Erythroblast (primary cell): ENCODE data around the gene RGS14.
"Not testable (repeated sequence)": the region's sequence is repeated elsewhere in the genome, so short reads cannot be mapped to it uniquely, and the experiment has no call there.

Experiments
- DNase-seq, 2 experiments: peaks; one replicate each; lab custom pipeline; 2025; lab: John Stamatoyannopoulos, UW
- GATA1 ChIP-seq: IDR thresholded peaks from 2 replicates; pipeline ENCODE4 v1.6.1; 2011; ENCODE audit warnings: low read depth, mild to moderate bottlenecking, control low read depth, low read length, moderate library complexity
- POLR2A ChIP-seq: IDR thresholded peaks from 2 replicates; pipeline ENCODE4 v1.6.1; 2011; ENCODE audit warnings: mild to moderate bottlenecking, low read length

The RGS14 gene

DNA sequence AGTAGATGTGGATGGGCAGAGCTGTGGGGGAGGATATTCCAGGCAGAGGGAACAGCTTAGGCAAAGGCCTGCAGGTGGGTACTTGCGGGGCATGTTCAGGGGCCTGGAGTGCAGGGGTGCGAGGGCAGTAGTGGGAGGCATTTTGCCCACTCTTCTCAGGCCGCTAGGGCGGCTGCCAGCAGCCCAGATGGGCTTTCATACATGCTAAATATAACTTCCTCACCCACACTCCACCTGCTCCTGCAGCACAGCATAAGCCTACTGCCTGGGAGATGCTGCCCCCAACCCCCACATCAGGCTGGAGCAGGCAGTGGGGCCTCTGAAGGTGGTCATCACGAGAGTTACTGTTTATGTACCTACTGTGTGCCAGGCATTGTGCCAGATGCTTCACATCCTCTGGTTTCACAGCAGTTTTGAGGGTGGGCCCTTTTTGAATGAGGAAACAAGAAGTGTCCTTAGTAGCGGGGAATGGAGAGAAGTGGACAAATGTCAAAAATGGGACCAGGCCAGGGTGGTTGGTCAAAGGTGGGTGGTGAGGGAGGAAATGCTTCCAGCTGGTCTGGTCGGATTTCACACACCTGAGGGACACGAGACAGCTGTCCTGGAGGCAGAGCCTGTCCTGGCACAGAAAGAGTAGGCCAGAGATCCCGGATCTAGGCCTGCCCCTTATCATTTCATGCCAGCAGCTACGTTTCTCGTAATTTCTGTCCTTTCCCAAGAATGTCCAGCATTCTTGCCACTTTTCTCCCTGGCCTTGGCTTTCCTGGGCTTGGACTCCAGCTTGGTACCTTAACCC lies 12.1 kb downstream of the RGS14 start:
- peak in 1 of 2 experiments; percentile 30 for DNase-seq
- no peak for TF ChIP-seq POLR2A
- no peak for TF ChIP-seq GATA1

- no peak for TF ChIP-seq POLR2A
- TF ChIP-seq GATA1, result no peak
These were observed 12.9 kb downstream of the RGS14 start for GRCh38 chr5:177370488-177371119.

DNA sequence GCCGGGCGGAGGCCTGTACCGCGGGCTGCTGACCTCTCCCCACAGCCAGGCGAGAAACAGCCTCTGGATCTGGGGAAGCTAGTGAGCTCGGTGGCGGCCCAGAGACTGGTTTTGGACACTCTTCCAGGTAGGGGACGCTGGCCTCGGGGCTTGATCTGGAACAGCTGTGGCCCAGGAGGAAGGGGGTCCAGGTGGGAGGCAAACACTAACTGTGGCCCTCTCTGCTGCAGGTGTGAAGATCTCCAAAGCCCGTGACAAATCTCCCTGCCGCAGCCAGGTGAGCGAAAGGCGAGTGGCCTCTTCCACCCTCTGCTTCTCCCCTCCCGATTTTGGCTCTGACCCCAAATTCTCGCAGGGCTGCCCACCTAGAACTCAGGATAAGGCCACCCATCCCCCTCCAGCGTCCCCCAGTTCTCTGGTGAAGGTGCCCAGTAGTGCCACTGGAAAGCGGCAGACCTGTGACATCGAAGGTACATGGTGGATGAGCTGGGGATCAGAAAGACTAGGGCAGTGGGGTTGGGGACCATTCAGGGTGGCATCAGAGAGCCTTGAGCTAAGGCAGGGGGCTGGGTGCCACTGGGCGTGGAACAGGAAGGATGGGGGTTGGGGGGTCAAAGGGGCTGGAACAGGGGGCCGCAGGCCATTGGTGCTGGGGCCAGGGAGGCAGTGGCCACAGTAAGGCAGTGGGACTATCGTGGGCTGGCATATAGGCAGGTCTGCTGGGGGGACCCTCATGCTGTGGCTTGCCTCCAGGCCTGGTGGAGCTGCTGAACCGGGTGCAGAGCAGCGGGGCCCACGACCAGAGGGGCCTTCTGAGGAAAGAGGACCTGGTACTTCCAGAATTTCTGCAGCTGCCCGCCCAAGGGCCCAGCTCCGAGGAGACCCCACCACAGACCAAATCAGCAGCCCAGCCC lies 13.7 kb downstream of the RGS14 start:
- TF ChIP-seq POLR2A (no peak), GATA1 (no peak)
- no peak for DNase-seq

More at GRCh38 chr5:177370488-177371119, 12.9 kb downstream of the RGS14 start:
- DNase-seq, result peak; percentile 84 to 88

DNA sequence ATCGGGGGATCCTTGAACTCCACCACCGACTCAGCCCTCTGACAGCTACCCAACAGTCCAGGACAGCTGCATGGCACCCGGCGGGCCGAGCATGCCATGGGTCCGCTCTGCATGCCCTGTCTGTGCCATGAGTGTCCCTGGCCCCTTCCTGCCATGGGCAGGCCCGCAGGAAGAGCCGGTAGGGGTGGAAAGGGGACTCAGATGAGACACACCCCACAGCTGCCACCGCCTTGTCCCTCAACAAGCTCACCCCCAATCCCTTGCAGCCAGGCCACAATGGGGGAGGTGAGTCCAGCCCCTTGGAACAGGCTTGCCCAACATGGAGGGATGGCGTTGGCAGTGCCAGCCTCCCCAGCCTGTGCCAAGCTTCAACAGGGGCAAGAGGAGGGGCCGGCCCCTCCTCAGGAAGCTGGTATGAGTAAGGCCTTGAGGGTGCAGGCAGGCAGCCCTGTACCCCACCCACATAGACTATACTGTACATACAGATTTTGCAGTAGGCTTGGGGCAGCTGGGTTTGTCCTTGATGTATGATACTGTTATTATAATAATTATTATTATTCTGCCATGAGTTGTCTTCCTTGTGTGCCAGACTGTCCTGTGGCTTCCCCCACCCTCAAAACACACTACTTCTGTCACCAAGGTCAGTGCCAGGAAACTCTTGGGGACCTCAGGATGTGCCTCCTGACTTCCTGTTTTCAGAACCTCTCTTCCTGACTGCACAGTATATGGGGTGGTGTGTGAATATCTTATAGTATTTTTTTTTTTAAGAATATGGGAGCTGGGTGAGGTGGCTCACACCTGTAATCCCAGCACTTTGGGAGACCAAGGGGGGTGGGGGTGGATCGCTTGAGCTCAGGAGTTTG lies 14.5 kb downstream of the RGS14 start:
- TF ChIP-seq GATA1, result no peak
- TF ChIP-seq POLR2A, result no peak
- no peak for DNase-seq

GRCh38 chr5:177372910-177373309 lies 15.2 kb downstream of the RGS14 start:
- TF ChIP-seq POLR2A (no peak), GATA1 (no peak)
- DNase-seq, result no peak

DNA sequence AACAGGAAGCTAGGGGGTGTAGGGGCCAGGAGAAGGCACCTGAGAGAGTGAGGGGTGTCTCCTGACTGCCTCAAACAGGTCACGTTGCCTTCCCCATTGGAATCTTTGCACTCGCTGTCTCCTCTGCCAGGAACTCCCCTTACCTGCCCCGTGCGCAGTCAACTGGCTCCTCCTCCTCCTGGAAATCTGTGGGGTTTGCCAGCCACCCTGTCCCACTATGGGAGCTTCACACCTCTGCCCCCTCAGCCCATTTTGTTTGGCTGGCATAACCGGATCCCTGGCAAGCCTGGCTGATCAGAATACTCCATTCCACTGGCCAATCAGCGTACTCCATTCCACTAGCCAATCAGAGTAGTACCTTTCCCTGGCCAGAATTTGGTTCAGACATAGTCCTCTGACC lies 16.1 kb downstream of the RGS14 start:
- no peak for DNase-seq
- TF ChIP-seq POLR2A (no peak), GATA1 (no peak)

- no peak for TF ChIP-seq GATA1
- TF ChIP-seq POLR2A, result no peak
- DNase-seq, result no peak
These were observed 16.5 kb downstream of the RGS14 start for GRCh38 chr5:177374211-177374610.

DNA sequence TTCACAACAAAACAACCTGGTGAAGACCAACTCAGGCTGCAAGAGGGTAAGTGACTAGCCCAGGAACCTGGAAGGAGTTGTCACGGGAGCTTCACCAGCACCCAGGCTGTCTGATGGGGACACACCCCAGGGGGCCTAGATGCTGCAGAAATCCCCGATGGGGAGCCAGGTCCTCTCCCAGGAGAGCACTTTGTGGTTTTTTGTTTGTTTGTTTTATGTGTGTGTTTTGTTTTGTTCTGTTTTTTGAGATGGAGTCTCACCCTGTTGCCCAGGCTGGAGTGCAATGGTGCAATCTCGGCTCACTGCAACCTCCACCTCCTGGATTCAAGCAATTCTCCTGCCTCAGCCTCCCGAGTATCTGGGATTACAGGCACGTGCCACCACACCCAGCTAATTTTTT lies 17.8 kb downstream of the RGS14 start:
- DNase-seq, result not testable (repeated sequence)

- no peak for DNase-seq
- TF ChIP-seq GATA1, result no peak
- TF ChIP-seq POLR2A, result no peak
These were observed 18.4 kb downstream of the RGS14 start for GRCh38 chr5:177376107-177376506.

DNA sequence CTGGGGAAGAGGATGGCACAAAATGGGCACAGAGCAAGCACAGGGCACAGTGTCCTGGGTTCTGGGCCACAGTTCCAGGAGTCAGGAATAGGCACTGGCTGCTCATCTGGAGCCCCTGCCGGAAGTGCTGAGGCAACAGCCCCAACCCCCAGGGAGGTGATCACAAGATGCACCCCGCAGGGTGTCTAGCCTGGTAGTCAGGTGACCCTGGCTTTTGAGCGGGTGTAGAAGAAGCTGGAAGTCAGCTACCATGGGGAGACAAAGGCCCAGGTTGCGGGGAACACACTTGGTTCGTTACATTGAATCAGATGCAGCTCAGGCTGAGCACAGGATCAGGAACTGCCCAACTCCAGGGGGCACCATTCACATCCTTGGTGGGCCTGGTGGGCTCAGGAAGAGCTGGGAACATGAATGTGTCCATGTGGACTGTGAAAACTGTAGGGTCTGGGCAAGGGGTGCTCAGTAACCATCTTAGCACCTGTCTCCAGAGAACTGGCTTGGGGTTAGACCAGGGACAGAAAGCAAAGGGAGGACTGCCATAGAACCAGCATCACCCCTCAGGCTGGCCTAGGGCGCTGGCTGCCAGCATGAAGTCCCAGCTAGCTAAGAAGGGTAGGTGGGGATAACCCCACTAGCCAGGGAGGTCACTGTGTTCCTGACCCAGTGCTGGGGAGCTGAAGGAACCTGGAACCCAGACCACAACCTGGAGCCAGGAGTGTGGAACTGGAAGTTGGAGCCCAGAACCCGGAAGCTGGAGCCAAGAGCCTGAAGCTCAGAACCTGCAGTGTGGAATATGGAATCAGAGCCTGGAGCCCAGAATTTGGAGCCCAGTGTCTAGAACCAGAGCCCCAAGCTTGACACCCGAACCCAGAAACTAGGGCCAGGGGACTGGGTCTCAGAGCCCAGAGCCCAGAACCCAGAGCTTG lies 20.4 kb downstream of the RGS14 start:
- TF ChIP-seq GATA1 (no peak), POLR2A (no peak)
- DNase-seq, result no peak

DNA sequence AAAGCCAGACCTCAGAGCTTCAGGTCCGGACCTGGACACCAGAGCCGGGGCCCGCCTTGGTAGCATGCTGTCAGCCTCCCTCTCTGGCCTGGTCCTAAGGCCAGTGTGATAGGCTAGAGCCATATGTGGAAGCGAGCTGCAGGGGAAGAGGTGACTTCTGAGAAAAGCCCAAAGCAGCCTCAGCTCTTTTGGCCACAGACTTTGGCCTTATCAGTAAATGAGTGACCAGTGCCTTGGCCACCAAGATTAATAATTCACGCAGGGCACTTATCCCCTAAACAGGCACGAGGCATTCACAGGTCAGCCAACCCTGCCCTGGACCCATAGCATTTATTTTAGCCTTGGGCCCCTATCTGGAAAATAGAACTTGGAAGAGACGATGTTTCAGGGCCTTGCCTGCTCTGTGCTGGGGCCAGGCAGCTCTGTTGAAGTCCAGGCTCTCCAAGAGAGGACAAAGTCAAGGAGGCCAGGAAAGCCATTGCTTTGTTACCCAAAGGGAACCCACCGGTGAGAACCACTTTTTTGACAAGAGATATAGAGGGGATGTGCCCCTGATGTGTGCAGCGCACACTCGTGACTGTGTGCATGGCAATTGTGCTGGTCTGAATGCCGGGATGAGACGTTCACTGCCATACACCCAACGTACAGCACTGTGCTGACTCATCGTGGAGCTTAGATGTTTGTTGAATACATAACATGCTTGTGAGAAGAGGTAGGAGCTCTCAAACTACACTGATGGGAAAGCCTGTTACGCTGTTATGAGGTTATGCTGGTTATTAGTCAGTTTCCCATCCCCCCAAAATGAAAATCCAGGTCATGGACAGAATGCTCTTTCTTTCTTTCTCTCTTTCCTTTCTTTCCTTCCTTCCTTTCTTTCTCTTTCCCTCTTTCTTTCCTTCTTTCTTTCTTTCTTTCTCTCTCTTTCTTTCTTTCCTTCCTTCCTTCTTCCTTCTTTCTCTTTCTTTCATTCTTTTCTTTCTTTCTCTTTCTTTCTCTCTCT lies 21.5 kb downstream of the RGS14 start:
- peak; percentile 82 to 83 for DNase-seq

More for the DNA sequence above, 21.5 kb downstream of the RGS14 start:
- peak; percentile 32 for TF ChIP-seq POLR2A
- TF ChIP-seq GATA1, result no peak
